Lung (tissue), 12 donors: Measurements from ENCODE around the gene DAPK2. TPM values are rescaled to one million over a fixed set of nuclear protein-coding genes. Genes with fewer than 3 reads are reported as not detected.

Experiments used
- ATAC-seq: fragments of 200-7000 bp; cut with Tn5 transposase; one replicate; pipeline ENCODE4 v1.9.1; 2020; ENCODE audit warnings: moderate number of reproducible peaks; ENCODE audit not compliant: insufficient read depth, low FRiP score
- DNase-seq, 3 donors: peaks; one replicate each; pipeline ENCODE4 v3.0.0-alpha.2; 2013 to 2017
- H3K27ac ChIP-seq, 2 donors: one replicate each; pipeline ENCODE4 v1.5.1; 2013; ENCODE audit warnings: mild to moderate bottlenecking in 2 of 2, moderate library complexity in 2 of 2, control low read depth in 1 of 2, inconsistent platforms in 1 of 2, low read depth in 1 of 2, low read length in 1 of 2
- H3K27me3 ChIP-seq, 3 donors: one replicate each; pipeline ENCODE4 v1.5.1; 2013; ENCODE audit warnings: low read length in 2 of 3; ENCODE audit not compliant: control insufficient read depth in 3 of 3, insufficient read depth in 3 of 3
- H3K36me3 ChIP-seq, 4 donors: one replicate each; pipeline ENCODE4 v1.5.1; 2013; ENCODE audit warnings: low read length in 4 of 4, mild to moderate bottlenecking in 1 of 4, moderate library complexity in 1 of 4; ENCODE audit not compliant: control insufficient read depth in 4 of 4, insufficient read depth in 4 of 4
- H3K4me1 ChIP-seq, 5 donors: one replicate each; pipeline ENCODE4 v1.5.1; 2013; ENCODE audit warnings: low read length in 5 of 5, mild to moderate bottlenecking in 2 of 5, moderate library complexity in 1 of 5; ENCODE audit not compliant: control insufficient read depth in 5 of 5, insufficient read depth in 5 of 5
- H3K4me3 ChIP-seq: one replicate; pipeline ENCODE4 v1.5.1; 2013; ENCODE audit warnings: mild to moderate bottlenecking, control low read depth, moderate library complexity
- H3K9ac ChIP-seq, 2 donors: one replicate each; pipeline ENCODE4 v1.5.1; 2013; ENCODE audit warnings: low read length in 2 of 2, control low read depth in 1 of 2; ENCODE audit not compliant: insufficient read depth in 1 of 2
- H3K9me3 ChIP-seq, 4 donors: one replicate each; pipeline ENCODE4 v1.5.1; 2013; ENCODE audit warnings: low read length in 3 of 4, mild to moderate bottlenecking in 1 of 4, moderate library complexity in 1 of 4; ENCODE audit not compliant: control insufficient read depth in 4 of 4, insufficient read depth in 3 of 4
- CTCF ChIP-seq: IDR thresholded peaks from 2 replicates; pipeline ENCODE4 v1.5.1; 2012; ENCODE audit warnings: mild to moderate bottlenecking; ENCODE audit errors: control extremely low read depth, extremely low read depth
- whole genome bisulfite sequencing, 2 donors: extraction: QIAGEN DNeasy Blood & Tissue Kit; methylation state at CpG; one replicate each; pipeline ENCODE4 v1.1.7; 2013; 5-methylcytosine and 5-hydroxymethylcytosine counted together
- polyA plus RNA-seq, 2 donors: library from polyadenylated mRNA; stranded (reverse); fragments of 200-250 nt; gene quantifications; one replicate each; pipeline ENCODE4 v1.2.1, GENCODE V29; 2013
- total RNA-seq, 2 donors: library from RNA; depleted of rRNA in 1 of 2; stranded (reverse); fragments of >200 nt in 1 of 2; gene quantifications; one replicate each; pipeline ENCODE4 v1.2.1, GENCODE V29; 2014 to 2021
- donor health status: control.
- donor health status: control.
- donor health status: Bipolar disorder and iron deficiency.
- donor health status: healthy.
- donor health status: DM: yes; HTN: yes; CAD: no.

Gene DAPK2
- total and polyA plus RNA-seq, 4 donors: 20.5 to 59.0 (median 49.1) TPM

GRCh38 chr15:63908991-63909390 lies 137.3 kb downstream of the DAPK2 start:
- H3K4me3 ChIP-seq: no peak overlapping the region
- H3K9ac ChIP-seq: no peak overlapping the region
- no peak for ATAC-seq
- DNase-seq: no peak
- H3K27me3 ChIP-seq: no peaks in the 10 kb centered on the region
- no peaks in the 10 kb centered on the region for H3K9me3 ChIP-seq
- H3K4me1 ChIP-seq: peaks cover 0 to 23% (median 5%) of the 10 kb centered on the region in 5 donors
- no peak for TF ChIP-seq CTCF
- peaks cover 0 to 3% (median 0%) of the 10 kb centered on the region in 4 donors for H3K36me3 ChIP-seq
- H3K27ac ChIP-seq: no peak overlapping the region
- 60 to 78% methylated on average over 2 of the region's 2 CpGs for WGBS, 2 donors

- no peak for TF ChIP-seq CTCF
- no peak overlapping the region for H3K27ac ChIP-seq
- H3K9ac ChIP-seq: no peak overlapping the region
- H3K36me3 ChIP-seq: peaks cover 0 to 3% (median 0%) of the 10 kb centered on the region in 4 donors
- no peak overlapping the region for H3K4me3 ChIP-seq
- no peaks in the 10 kb centered on the region for H3K27me3 ChIP-seq
- no peaks in the 10 kb centered on the region for H3K9me3 ChIP-seq
- peaks cover 0 to 23% (median 5%) of the 10 kb centered on the region in 5 donors for H3K4me1 ChIP-seq
- WGBS, 2 donors: 95 to 97% methylated on average over 7 of the region's 7 CpGs
- ATAC-seq (no peak), DNase-seq (no peak)
These were observed 138.0 kb downstream of the DAPK2 start for GRCh38 chr15:63908281-63908680.

- Histone ChIP-seq H3K27ac (no peak overlapping the region), H3K4me3 (no peak overlapping the region), H3K27me3 (no peaks in the 10 kb centered on the region), H3K36me3 (peaks cover 0 to 3% (median 0%) of the 10 kb centered on the region in 4 donors), H3K4me1 (peaks cover 0 to 23% (median 5%) of the 10 kb centered on the region in 5 donors), H3K9me3 (no peaks in the 10 kb centered on the region), H3K9ac (no peak overlapping the region)
- WGBS, 2 donors: 93 to 95% methylated on average over 8 of the region's 8 CpGs
- TF ChIP-seq CTCF: no peak
- DNase-seq: no peak
- ATAC-seq: no peak
These were observed 138.8 kb downstream of the DAPK2 start for GRCh38 chr15:63907521-63907920.

- Histone ChIP-seq H3K36me3 (peaks cover 0 to 3% (median 0%) of the 10 kb centered on the region in 4 donors), H3K27ac (peak overlapping the region in 1 of 2 donors; percentile 37), H3K4me3 (no peak overlapping the region), H3K9me3 (no peaks in the 10 kb centered on the region), H3K4me1 (peaks cover 0 to 23% (median 5%) of the 10 kb centered on the region in 5 donors), H3K9ac (no peak overlapping the region), H3K27me3 (no peaks in the 10 kb centered on the region)
- no peak for DNase-seq
- TF ChIP-seq CTCF: no peak
- 61 to 80% methylated on average over 4 of the region's 4 CpGs for WGBS, 2 donors
- ATAC-seq: no peak
These were observed 140.1 kb downstream of the DAPK2 start for GRCh38 chr15:63906266-63906584.
